Measurements from ENCODE around the gene GPC6. TPM values are rescaled to one million over a fixed set of nuclear protein-coding genes. Genes with fewer than 3 reads are reported as not detected.

GPC6 gene
- total and polyA plus RNA-seq, 2 donors (not counting 3 experiments of a cell fraction or from before 2014, with no cell fraction given) = 0.01 TPM; not detected in 1

GRCh38 chr13:93942016-93942415 is 715.4 kb downstream of the GPC6 start:
- FAIRE-seq (no peak), DNase-seq (ENCODE audit: low read depth, low spot score) (no peak)
- dilution Hi-C loops (cut with MboI; ENCODE audit: extremely low pct_ligation_motif_present, low sequenced_read_pairs) = no loop called here
- Histone ChIP-seq H3K79me2 (ENCODE audit: control insufficient read depth, insufficient read depth, low read length) (no peaks in the 10 kb centered on the region), H3K9ac (replicated peaks; ENCODE audit: extremely low read depth, insufficient read depth, low read length) (no peak overlapping the region), H3K36me3 (ENCODE audit: control insufficient read depth in 2 of 2, extremely low read depth in 1 of 2, insufficient read depth in 2 of 2, low read length in 2 of 2) (no peaks in the 10 kb centered on the region), H3K27me3 (ENCODE audit: control insufficient read depth in 2 of 2, insufficient read depth in 2 of 2, low read length in 2 of 2) (no peaks in the 10 kb centered on the region), H3K27ac (ENCODE audit: insufficient read depth, low read depth, low read length) (no peak overlapping the region), H3K4me3 (replicated peaks in 1 of 3; ENCODE audit: insufficient read depth in 1 of 3, low read depth in 1 of 3, low read length in 3 of 3) (no peak overlapping the region), H4K20me1 (replicated peaks; ENCODE audit: control insufficient read depth, extremely low read depth, insufficient read depth, low read length) (no peaks in the 10 kb centered on the region), H2AFZ (ENCODE audit: low read depth, low read length) (no peak overlapping the region), H3K9me1 (replicated peaks; ENCODE audit: control insufficient read depth, extremely low read depth, insufficient read depth, low read length) (no peaks in the 10 kb centered on the region), H3K9me3 (replicated peaks; ENCODE audit: control insufficient read depth, insufficient read depth, low read length) (peaks cover 1% of the 10 kb centered on the region), H3K4me1 (ENCODE audit: control insufficient read depth, extremely low read depth, insufficient read depth, low read length) (no peaks in the 10 kb centered on the region), H3K4me2 (ENCODE audit: insufficient read depth, low read length) (no peak overlapping the region)
- intact Hi-C loops (cut with micrococcal nuclease) = no loop called here
- BruUV-seq (replicated peaks) = no TSS peak
- TF ChIP-seq MYC (IDR thresholded peaks at IDR 0.05; ENCODE audit: low read depth, low read length) (no peak), POLR2AphosphoS5 (IDR thresholded peaks at IDR 0.05; ENCODE audit: insufficient read depth, low read depth, low read length) (no peak), CTCF (IDR thresholded peaks at IDR 0.05; ENCODE audit: extremely low read depth in 1 of 2, insufficient read depth in 1 of 2, low read depth in 1 of 2, low read length in 2 of 2) (no peak), GATA2 (IDR thresholded peaks at IDR 0.05; ENCODE audit: insufficient read depth, insufficient read length, low read depth, low read length) (no peak), JUN (IDR thresholded peaks at IDR 0.05; ENCODE audit: borderline replicate concordance, insufficient read depth, insufficient read length, low read depth) (no peak), MAX (IDR thresholded peaks at IDR 0.05; ENCODE audit: insufficient read depth, insufficient read length) (no peak), EZH2 (IDR thresholded peaks at IDR 0.05; ENCODE audit: borderline replicate concordance, low read depth, low read length, severe bottlenecking) (no peak), FOS (IDR thresholded peaks at IDR 0.05; ENCODE audit: borderline replicate concordance, insufficient read depth, low read length) (no peak), POLR2A (IDR thresholded peaks at IDR 0.05; ENCODE audit: low read depth, low read length) (no peak)
- POLR2A ChIA-PET = no interaction called here
- CTCF ChIA-PET = no interaction called here

Data from endothelial cell of umbilical vein (primary cell).